GM23338 (cell line): Measurements from ENCODE around the gene RALGPS1. TPM values are rescaled to one million over a fixed set of nuclear protein-coding genes. Genes with fewer than 3 reads are reported as not detected.
A peak's percentile ranks its signal among the peaks of the same experiment; 100 is the strongest.

Experiments used
- ATAC-seq: fragments of 200-7000 bp; cut with Tn5 transposase; 3 replicates; pipeline ENCODE4 v1.9.1; 2020
- DNase-seq: peaks from one replicate; pipeline ENCODE4 v3.0.0-alpha.2; 2015; ENCODE audit warnings: low spot score
- H2AFZ ChIP-seq: fragments of 200-600 bp; sonication (generic); 2 replicates; pipeline ENCODE4 v1.8.0; 2016; ENCODE audit warnings: antibody characterized with exemption, mild to moderate bottlenecking, moderate library complexity
- H3F3A ChIP-seq: fragments of 200-600 bp; sonication (generic); replicated peaks from 2 replicates; pipeline ENCODE4 v1.8.0; 2017; ENCODE audit warnings: antibody characterized with exemption, mixed run types, low read depth
- H3K27ac ChIP-seq: fragments of 200-600 bp; sonication (generic); 2 replicates; pipeline ENCODE4 v1.6.1; 2016; ENCODE audit warnings: low read depth
- H3K27me3 ChIP-seq: fragments of 200-600 bp; sonication (generic); 2 replicates; pipeline ENCODE4 v1.8.0; 2016; ENCODE audit warnings: mild to moderate bottlenecking, mixed run types, moderate library complexity; ENCODE audit not compliant: insufficient read depth
- H3K36me3 ChIP-seq: fragments of 200-600 bp; sonication (generic); 2 replicates; pipeline ENCODE4 v1.8.0; 2016; ENCODE audit warnings: mild to moderate bottlenecking; ENCODE audit not compliant: insufficient read depth
- H3K4me1 ChIP-seq: fragments of 200-600 bp; sonication (generic); 2 replicates; pipeline ENCODE4 v1.8.0; 2016; ENCODE audit warnings: mild to moderate bottlenecking, moderate library complexity; ENCODE audit not compliant: insufficient read depth
- H3K4me2 ChIP-seq: fragments of 200-600 bp; sonication (generic); 2 replicates; pipeline ENCODE4 v1.7.1; 2017; ENCODE audit warnings: mixed run types
- H3K4me3 ChIP-seq: fragments of 200-600 bp; sonication (generic); 2 replicates; pipeline ENCODE4 v1.6.1; 2016; ENCODE audit warnings: mixed run types
- H3K79me2 ChIP-seq: fragments of 200-600 bp; sonication (generic); replicated peaks from 2 replicates; pipeline ENCODE4 v1.8.0; 2017; ENCODE audit warnings: mild to moderate bottlenecking; ENCODE audit not compliant: insufficient read depth
- H3K9me2 ChIP-seq: fragments of 200-600 bp; sonication (generic); 2 replicates; pipeline ENCODE4 v1.8.0; 2017; ENCODE audit not compliant: insufficient read depth
- H4K20me1 ChIP-seq: fragments of 200-600 bp; sonication (generic); replicated peaks from 2 replicates; pipeline ENCODE4 v1.8.0; 2017; ENCODE audit warnings: mild to moderate bottlenecking; ENCODE audit not compliant: insufficient read depth
- H3K27ac Mint-ChIP-seq: 2 replicates; pipeline ENCODE4 v1.8.0; 2020; ENCODE audit warnings: inconsistent platforms, mild to moderate bottlenecking, moderate library complexity, mixed read lengths
- H3K27me3 Mint-ChIP-seq: 3 replicates; pipeline ENCODE4 v1.8.0; 2022; ENCODE audit warnings: low read depth, mild to moderate bottlenecking, moderate library complexity, mixed read lengths, inconsistent platforms; ENCODE audit not compliant: insufficient read depth, poor library complexity
- H3K36me3 Mint-ChIP-seq: 3 replicates; pipeline ENCODE4 v1.8.0; 2021; ENCODE audit warnings: low read depth, mild to moderate bottlenecking, inconsistent platforms, moderate library complexity, mixed read lengths
- H3K4me1 Mint-ChIP-seq: 3 replicates; pipeline ENCODE4 v1.8.0; 2020; ENCODE audit warnings: mild to moderate bottlenecking, inconsistent platforms, mixed read lengths
- H3K4me3 Mint-ChIP-seq: 3 replicates; pipeline ENCODE4 v1.8.0; 2021; ENCODE audit warnings: moderate library complexity, mild to moderate bottlenecking, inconsistent platforms, mixed read lengths
- H3K9me3 Mint-ChIP-seq: 3 replicates; pipeline ENCODE4 v1.8.0; 2020; ENCODE audit warnings: moderate library complexity, mild to moderate bottlenecking, inconsistent platforms, mixed read lengths
- CREB1 ChIP-seq: fragments of 250-450 bp; sonication (Bioruptor Pico); IDR thresholded peaks from 2 replicates; pipeline ENCODE4 v1.5.0; 2020; ENCODE audit warnings: low read depth, mild to moderate bottlenecking, moderate library complexity
- EZH2 ChIP-seq: fragments of 200-600 bp; sonication (generic); IDR thresholded peaks from one replicate; pipeline ENCODE4 v1.8.0; 2017; ENCODE audit warnings: antibody characterized with exemption, mild to moderate bottlenecking, low read depth; ENCODE audit not compliant: unreplicated experiment
- EZH2phosphoT487 ChIP-seq: fragments of 200-600 bp; sonication (generic); IDR thresholded peaks from one replicate; pipeline ENCODE4 v1.8.1; 2018; ENCODE audit warnings: antibody characterized with exemption; ENCODE audit not compliant: unreplicated experiment
- JUNB ChIP-seq: IDR thresholded peaks from one replicate; pipeline ENCODE4 v1.6.1; 2016; ENCODE audit warnings: antibody characterized with exemption; ENCODE audit not compliant: unreplicated experiment
- NANOG ChIP-seq: IDR thresholded peaks from 2 replicates; pipeline ENCODE4 v1.6.1; 2016; ENCODE audit warnings: antibody characterized with exemption, borderline replicate concordance
- POLR2AphosphoS5 ChIP-seq: IDR thresholded peaks from 2 replicates; pipeline ENCODE4 v1.6.1; 2016; ENCODE audit warnings: antibody characterized with exemption, low read depth
- STAT1 ChIP-seq: IDR thresholded peaks from one replicate; pipeline ENCODE4 v1.6.1; 2016; ENCODE audit warnings: antibody characterized with exemption; ENCODE audit not compliant: unreplicated experiment
- ZNF114 ChIP-seq: fragments of 250-450 bp; sonication (Bioruptor Pico); IDR thresholded peaks from 2 replicates; pipeline ENCODE4 v1.5.0; 2020; ENCODE audit warnings: mild to moderate bottlenecking, moderate library complexity
- ZNF331 ChIP-seq: fragments of 250-450 bp; sonication (Bioruptor Pico); IDR thresholded peaks from 2 replicates; pipeline ENCODE4 v1.5.0; 2020; ENCODE audit warnings: low read depth, mild to moderate bottlenecking, moderate library complexity
- polyA plus RNA-seq: library from polyadenylated mRNA; unstranded; fragments of >200 nt; fragmentation: Nextera tagmentation; extraction: Ambion mirVana; gene quantifications from 2 replicates; pipeline ENCODE4 v1.2.1, GENCODE V29; 2016
- total RNA-seq: library from RNA; depleted of rRNA; stranded (reverse); fragments of >200 nt; shearing (Covaris generic); gene quantifications from 2 replicates; pipeline ENCODE4 v1.2.3, GENCODE V29; 2014
- TF ChIP-seq, protein P1 (sequence below): fragments of 250-450 bp; sonication (Bioruptor Pico); IDR thresholded peaks from 2 replicates; pipeline ENCODE4 v1.5.0; 2020; ENCODE audit warnings: mild to moderate bottlenecking, moderate library complexity
- TF ChIP-seq, protein P2 (sequence below): IDR thresholded peaks from 2 replicates; pipeline ENCODE4 v1.6.1; 2016; ENCODE audit warnings: antibody characterized with exemption
- TF ChIP-seq, protein P3 (sequence below): IDR thresholded peaks from one replicate; pipeline ENCODE4 v1.6.1; 2018; ENCODE audit warnings: antibody characterized with exemption; ENCODE audit not compliant: unreplicated experiment
- TF ChIP-seq, protein P4 (sequence below), 2 experiments: fragments of 200-600 bp in 1 of 2; sonication (generic) in 1 of 2; conservative IDR thresholded peaks; 2 replicates each; pipeline versions ENCODE4 v1.5.1 to v1.6.1; 2016 to 2017; ENCODE audit warnings: antibody characterized with exemption in 2 of 2, low read depth in 2 of 2, mild to moderate bottlenecking in 2 of 2, moderate library complexity in 1 of 2

Gene RALGPS1
- total and polyA plus RNA-seq, 2 experiments from 2014 or later: 18.2 to 57.1 TPM

DNA sequence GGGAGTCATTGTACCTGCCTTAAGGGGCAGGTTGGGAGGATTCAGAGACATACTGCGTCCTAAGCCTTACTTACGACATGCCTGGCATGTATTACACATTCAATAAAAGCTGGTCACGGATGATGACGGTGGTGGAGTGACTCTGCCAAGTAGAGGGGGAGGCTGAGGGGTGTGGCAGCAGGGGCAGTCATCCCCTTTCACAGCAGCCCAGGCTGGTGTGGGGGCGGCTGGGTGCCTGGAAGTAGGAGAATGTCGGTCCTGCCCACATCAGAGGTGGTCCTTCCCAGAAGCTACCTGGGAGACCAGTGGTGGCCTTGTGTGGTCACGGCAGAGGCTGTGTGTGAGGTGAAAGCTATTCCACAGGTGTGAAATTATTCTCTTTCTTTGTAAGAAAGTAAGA, 45.2 kb upstream of the RALGPS1 start (continued):
- TF ChIP-seq, protein P1, sequence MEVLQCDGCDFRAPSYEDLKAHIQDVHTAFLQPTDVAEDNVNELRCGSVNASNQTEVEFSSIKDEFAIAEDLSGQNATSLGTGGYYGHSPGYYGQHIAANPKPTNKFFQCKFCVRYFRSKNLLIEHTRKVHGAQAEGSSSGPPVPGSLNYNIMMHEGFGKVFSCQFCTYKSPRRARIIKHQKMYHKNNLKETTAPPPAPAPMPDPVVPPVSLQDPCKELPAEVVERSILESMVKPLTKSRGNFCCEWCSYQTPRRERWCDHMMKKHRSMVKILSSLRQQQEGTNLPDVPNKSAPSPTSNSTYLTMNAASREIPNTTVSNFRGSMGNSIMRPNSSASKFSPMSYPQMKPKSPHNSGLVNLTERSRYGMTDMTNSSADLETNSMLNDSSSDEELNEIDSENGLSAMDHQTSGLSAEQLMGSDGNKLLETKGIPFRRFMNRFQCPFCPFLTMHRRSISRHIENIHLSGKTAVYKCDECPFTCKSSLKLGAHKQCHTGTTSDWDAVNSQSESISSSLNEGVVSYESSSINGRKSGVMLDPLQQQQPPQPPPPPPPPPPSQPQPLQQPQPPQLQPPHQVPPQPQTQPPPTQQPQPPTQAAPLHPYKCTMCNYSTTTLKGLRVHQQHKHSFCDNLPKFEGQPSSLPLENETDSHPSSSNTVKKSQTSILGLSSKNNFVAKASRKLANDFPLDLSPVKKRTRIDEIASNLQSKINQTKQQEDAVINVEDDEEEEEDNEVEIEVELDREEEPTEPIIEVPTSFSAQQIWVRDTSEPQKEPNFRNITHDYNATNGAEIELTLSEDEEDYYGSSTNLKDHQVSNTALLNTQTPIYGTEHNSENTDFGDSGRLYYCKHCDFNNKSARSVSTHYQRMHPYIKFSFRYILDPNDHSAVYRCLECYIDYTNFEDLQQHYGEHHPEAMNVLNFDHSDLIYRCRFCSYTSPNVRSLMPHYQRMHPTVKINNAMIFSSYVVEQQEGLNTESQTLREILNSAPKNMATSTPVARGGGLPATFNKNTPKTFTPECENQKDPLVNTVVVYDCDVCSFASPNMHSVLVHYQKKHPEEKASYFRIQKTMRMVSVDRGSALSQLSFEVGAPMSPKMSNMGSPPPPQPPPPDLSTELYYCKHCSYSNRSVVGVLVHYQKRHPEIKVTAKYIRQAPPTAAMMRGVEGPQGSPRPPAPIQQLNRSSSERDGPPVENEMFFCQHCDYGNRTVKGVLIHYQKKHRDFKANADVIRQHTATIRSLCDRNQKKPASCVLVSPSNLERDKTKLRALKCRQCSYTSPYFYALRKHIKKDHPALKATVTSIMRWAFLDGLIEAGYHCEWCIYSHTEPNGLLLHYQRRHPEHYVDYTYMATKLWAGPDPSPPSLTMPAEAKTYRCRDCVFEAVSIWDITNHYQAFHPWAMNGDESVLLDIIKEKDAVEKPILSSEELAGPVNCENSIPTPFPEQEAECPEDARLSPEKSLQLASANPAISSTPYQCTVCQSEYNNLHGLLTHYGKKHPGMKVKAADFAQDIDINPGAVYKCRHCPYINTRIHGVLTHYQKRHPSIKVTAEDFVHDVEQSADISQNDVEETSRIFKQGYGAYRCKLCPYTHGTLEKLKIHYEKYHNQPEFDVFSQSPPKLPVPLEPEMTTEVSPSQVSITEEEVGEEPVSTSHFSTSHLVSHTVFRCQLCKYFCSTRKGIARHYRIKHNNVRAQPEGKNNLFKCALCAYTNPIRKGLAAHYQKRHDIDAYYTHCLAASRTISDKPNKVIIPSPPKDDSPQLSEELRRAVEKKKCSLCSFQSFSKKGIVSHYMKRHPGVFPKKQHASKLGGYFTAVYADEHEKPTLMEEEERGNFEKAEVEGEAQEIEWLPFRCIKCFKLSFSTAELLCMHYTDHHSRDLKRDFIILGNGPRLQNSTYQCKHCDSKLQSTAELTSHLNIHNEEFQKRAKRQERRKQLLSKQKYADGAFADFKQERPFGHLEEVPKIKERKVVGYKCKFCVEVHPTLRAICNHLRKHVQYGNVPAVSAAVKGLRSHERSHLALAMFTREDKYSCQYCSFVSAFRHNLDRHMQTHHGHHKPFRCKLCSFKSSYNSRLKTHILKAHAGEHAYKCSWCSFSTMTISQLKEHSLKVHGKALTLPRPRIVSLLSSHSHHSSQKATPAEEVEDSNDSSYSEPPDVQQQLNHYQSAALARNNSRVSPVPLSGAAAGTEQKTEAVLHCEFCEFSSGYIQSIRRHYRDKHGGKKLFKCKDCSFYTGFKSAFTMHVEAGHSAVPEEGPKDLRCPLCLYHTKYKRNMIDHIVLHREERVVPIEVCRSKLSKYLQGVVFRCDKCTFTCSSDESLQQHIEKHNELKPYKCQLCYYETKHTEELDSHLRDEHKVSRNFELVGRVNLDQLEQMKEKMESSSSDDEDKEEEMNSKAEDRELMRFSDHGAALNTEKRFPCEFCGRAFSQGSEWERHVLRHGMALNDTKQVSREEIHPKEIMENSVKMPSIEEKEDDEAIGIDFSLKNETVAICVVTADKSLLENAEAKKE (CRISPR knock-in tag): no peak

DNA sequence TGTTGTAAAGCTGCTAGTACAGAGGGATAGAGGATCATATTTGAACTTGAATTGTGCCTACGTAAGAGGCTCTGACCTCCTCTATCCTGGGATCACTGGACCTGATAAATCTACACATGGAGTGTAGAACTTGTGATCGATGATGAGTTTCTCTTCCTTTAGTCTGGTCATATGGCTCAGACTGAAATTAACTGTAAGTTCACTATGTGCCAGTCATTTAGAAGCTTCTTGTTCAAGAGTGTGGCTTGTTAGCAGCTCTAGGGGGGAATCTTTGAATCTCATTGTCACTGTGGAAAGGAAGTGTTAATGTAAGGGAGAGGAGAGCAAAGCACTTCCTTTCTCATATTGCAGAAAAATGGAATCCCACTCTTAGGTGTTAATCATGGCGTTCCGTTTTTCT, 42.1 kb upstream of the RALGPS1 start:
- no peak overlapping the region for H3K4me2 ChIP-seq
- DNase-seq: no peak
- peak overlapping the region; percentile 68 for H3K27ac ChIP-seq
- peak overlapping the region; percentile 33; the same call in 1 of the 2 replicates for H3K27ac Mint-ChIP-seq
- peaks cover 3% of the 10 kb centered on the region; the same call in 2 of the 3 replicates for H3K36me3 Mint-ChIP-seq
- peaks cover 22% of the 10 kb centered on the region for H3K4me1 ChIP-seq
- peaks cover 2% of the 10 kb centered on the region; the same call in 2 of the 3 replicates for H3K9me3 Mint-ChIP-seq
- no peak overlapping the region for H3K4me3 Mint-ChIP-seq
- H3K27me3 Mint-ChIP-seq: peaks cover 2% of the 10 kb centered on the region
- H3K36me3 ChIP-seq: no peaks in the 10 kb centered on the region
- H3K79me2 ChIP-seq: peaks cover 98% of the 10 kb centered on the region
- H4K20me1 ChIP-seq: peaks cover 14% of the 10 kb centered on the region
- no peak overlapping the region for H3K4me3 ChIP-seq
- no peaks in the 10 kb centered on the region for H3K27me3 ChIP-seq
- H3F3A ChIP-seq: no peaks in the 10 kb centered on the region
- H3K4me1 Mint-ChIP-seq: peaks cover 34% of the 10 kb centered on the region
- no peak overlapping the region for H2AFZ ChIP-seq
- no peaks in the 10 kb centered on the region for H3K9me2 ChIP-seq
- ATAC-seq: no peak
- TF ChIP-seq, protein P2, sequence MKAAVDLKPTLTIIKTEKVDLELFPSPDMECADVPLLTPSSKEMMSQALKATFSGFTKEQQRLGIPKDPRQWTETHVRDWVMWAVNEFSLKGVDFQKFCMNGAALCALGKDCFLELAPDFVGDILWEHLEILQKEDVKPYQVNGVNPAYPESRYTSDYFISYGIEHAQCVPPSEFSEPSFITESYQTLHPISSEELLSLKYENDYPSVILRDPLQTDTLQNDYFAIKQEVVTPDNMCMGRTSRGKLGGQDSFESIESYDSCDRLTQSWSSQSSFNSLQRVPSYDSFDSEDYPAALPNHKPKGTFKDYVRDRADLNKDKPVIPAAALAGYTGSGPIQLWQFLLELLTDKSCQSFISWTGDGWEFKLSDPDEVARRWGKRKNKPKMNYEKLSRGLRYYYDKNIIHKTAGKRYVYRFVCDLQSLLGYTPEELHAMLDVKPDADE: no peak
- TF ChIP-seq JUNB (no peak), EZH2 (no peak), NANOG (no peak), STAT1 (no peak), EZH2phosphoT487 (no peak), ZNF331 (no peak), POLR2AphosphoS5 (no peak), CREB1 (no peak), ZNF114 (no peak)
- TF ChIP-seq, protein P3, sequence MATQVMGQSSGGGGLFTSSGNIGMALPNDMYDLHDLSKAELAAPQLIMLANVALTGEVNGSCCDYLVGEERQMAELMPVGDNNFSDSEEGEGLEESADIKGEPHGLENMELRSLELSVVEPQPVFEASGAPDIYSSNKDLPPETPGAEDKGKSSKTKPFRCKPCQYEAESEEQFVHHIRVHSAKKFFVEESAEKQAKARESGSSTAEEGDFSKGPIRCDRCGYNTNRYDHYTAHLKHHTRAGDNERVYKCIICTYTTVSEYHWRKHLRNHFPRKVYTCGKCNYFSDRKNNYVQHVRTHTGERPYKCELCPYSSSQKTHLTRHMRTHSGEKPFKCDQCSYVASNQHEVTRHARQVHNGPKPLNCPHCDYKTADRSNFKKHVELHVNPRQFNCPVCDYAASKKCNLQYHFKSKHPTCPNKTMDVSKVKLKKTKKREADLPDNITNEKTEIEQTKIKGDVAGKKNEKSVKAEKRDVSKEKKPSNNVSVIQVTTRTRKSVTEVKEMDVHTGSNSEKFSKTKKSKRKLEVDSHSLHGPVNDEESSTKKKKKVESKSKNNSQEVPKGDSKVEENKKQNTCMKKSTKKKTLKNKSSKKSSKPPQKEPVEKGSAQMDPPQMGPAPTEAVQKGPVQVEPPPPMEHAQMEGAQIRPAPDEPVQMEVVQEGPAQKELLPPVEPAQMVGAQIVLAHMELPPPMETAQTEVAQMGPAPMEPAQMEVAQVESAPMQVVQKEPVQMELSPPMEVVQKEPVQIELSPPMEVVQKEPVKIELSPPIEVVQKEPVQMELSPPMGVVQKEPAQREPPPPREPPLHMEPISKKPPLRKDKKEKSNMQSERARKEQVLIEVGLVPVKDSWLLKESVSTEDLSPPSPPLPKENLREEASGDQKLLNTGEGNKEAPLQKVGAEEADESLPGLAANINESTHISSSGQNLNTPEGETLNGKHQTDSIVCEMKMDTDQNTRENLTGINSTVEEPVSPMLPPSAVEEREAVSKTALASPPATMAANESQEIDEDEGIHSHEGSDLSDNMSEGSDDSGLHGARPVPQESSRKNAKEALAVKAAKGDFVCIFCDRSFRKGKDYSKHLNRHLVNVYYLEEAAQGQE: no peak
- TF ChIP-seq, protein P4, sequence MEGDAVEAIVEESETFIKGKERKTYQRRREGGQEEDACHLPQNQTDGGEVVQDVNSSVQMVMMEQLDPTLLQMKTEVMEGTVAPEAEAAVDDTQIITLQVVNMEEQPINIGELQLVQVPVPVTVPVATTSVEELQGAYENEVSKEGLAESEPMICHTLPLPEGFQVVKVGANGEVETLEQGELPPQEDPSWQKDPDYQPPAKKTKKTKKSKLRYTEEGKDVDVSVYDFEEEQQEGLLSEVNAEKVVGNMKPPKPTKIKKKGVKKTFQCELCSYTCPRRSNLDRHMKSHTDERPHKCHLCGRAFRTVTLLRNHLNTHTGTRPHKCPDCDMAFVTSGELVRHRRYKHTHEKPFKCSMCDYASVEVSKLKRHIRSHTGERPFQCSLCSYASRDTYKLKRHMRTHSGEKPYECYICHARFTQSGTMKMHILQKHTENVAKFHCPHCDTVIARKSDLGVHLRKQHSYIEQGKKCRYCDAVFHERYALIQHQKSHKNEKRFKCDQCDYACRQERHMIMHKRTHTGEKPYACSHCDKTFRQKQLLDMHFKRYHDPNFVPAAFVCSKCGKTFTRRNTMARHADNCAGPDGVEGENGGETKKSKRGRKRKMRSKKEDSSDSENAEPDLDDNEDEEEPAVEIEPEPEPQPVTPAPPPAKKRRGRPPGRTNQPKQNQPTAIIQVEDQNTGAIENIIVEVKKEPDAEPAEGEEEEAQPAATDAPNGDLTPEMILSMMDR (conservative IDR thresholded peaks at IDR 0.05; ENCODE audit: low read depth in 2 of 2): no peak
